ENCODE data around the gene DCP1A.

The DCP1A gene

GRCh38 chr3:53263907-53264306 lies 83.4 kb downstream of the DCP1A start:
- no CpG with 5 or more reads among the region's 4 CpGs for WGBS (ENCODE audit: extremely low coverage, insufficient coverage, low lambda C conversion rate)
- H3K4ac ChIP-seq (ENCODE audit: low read depth, low read length): no peak overlapping the region
- H4K8ac ChIP-seq (ENCODE audit: low read depth, low read length): no peak overlapping the region
- H3K27me3 ChIP-seq (ENCODE audit: insufficient read depth, low read length, poor library complexity): no peaks in the 10 kb centered on the region
- H3K27ac ChIP-seq (ENCODE audit: low read depth, low read length): no peak overlapping the region
- no peak overlapping the region for H2BK15ac ChIP-seq (replicated peaks; ENCODE audit: low read depth)
- H3K4me3 ChIP-seq (ENCODE audit: low read length): no peak overlapping the region
- no peak overlapping the region for H3K18ac ChIP-seq (ENCODE audit: low read length)
- H3K4me2 ChIP-seq (ENCODE audit: low read length): no peak overlapping the region
- H4K5ac ChIP-seq (ENCODE audit: low read length): no peak overlapping the region
- no peak overlapping the region for H3K9ac ChIP-seq (ENCODE audit: low read length)
- no peak overlapping the region for H2BK120ac ChIP-seq (ENCODE audit: low read depth, low read length)
- H2AK5ac ChIP-seq (ENCODE audit: low read length): no peak overlapping the region
- H3K23ac ChIP-seq (ENCODE audit: low read length): no peak overlapping the region
- no peaks in the 10 kb centered on the region for H3K36me3 ChIP-seq (ENCODE audit: control insufficient read depth, insufficient read depth, low read length)
- no peaks in the 10 kb centered on the region for H3K79me1 ChIP-seq (ENCODE audit: low read length)
- H3K4me1 ChIP-seq (ENCODE audit: control insufficient read depth, low read depth, low read length): peaks cover 12% of the 10 kb centered on the region
- H3K56ac ChIP-seq (ENCODE audit: low read length): no peak overlapping the region
- no peaks in the 10 kb centered on the region for H3K79me2 ChIP-seq (ENCODE audit: control insufficient read depth, insufficient read depth, low read length)
- no peak overlapping the region for H2BK5ac ChIP-seq (ENCODE audit: low read length)
- no peak for DNase-seq

- Histone ChIP-seq H3K18ac (ENCODE audit: low read length) (peak overlapping the region; percentile 15), H3K79me1 (ENCODE audit: low read length) (no peaks in the 10 kb centered on the region), H2AK5ac (ENCODE audit: low read length) (no peak overlapping the region), H3K23ac (ENCODE audit: low read length) (no peak overlapping the region), H3K4me3 (ENCODE audit: low read length) (no peak overlapping the region), H3K4ac (ENCODE audit: low read depth, low read length) (no peak overlapping the region), H3K27me3 (ENCODE audit: insufficient read depth, low read length, poor library complexity) (no peaks in the 10 kb centered on the region), H3K36me3 (ENCODE audit: control insufficient read depth, insufficient read depth, low read length) (no peaks in the 10 kb centered on the region), H2BK120ac (ENCODE audit: low read depth, low read length) (peak overlapping the region; percentile 31), H4K5ac (ENCODE audit: low read length) (no peak overlapping the region), H3K4me2 (ENCODE audit: low read length) (no peak overlapping the region), H3K4me1 (ENCODE audit: control insufficient read depth, low read depth, low read length) (peaks cover 14% of the 10 kb centered on the region), H4K8ac (ENCODE audit: low read depth, low read length) (no peak overlapping the region), H2BK5ac (ENCODE audit: low read length) (no peak overlapping the region), H3K27ac (ENCODE audit: low read depth, low read length) (no peak overlapping the region), H3K79me2 (ENCODE audit: control insufficient read depth, insufficient read depth, low read length) (no peaks in the 10 kb centered on the region), H3K9ac (ENCODE audit: low read length) (no peak overlapping the region), H3K56ac (ENCODE audit: low read length) (no peak overlapping the region), H2BK15ac (replicated peaks; ENCODE audit: low read depth) (no peak overlapping the region)
- no peak for DNase-seq
- WGBS (ENCODE audit: extremely low coverage, insufficient coverage, low lambda C conversion rate): no CpG with 5 or more reads among the region's 5 CpGs
Observed at GRCh38 chr3:53261712-53262111, 85.6 kb downstream of the DCP1A start.

GRCh38 chr3:53260286-53260785 lies 87.0 kb downstream of the DCP1A start:
- Histone ChIP-seq H3K27ac (ENCODE audit: low read depth, low read length) (no peak overlapping the region), H3K4ac (ENCODE audit: low read depth, low read length) (no peak overlapping the region), H3K79me2 (ENCODE audit: control insufficient read depth, insufficient read depth, low read length) (peaks cover 4% of the 10 kb centered on the region), H4K5ac (ENCODE audit: low read length) (no peak overlapping the region), H3K27me3 (ENCODE audit: insufficient read depth, low read length, poor library complexity) (no peaks in the 10 kb centered on the region), H3K4me2 (ENCODE audit: low read length) (no peak overlapping the region), H3K18ac (ENCODE audit: low read length) (no peak overlapping the region), H3K36me3 (ENCODE audit: control insufficient read depth, insufficient read depth, low read length) (no peaks in the 10 kb centered on the region), H2BK15ac (replicated peaks; ENCODE audit: low read depth) (no peak overlapping the region), H4K8ac (ENCODE audit: low read depth, low read length) (no peak overlapping the region), H3K9ac (ENCODE audit: low read length) (no peak overlapping the region), H2AK5ac (ENCODE audit: low read length) (peak overlapping the region; percentile 83), H2BK120ac (ENCODE audit: low read depth, low read length) (no peak overlapping the region), H2BK5ac (ENCODE audit: low read length) (no peak overlapping the region), H3K4me3 (ENCODE audit: low read length) (no peak overlapping the region), H3K4me1 (ENCODE audit: control insufficient read depth, low read depth, low read length) (peaks cover 14% of the 10 kb centered on the region), H3K56ac (ENCODE audit: low read length) (peak overlapping the region; percentile 17), H3K23ac (ENCODE audit: low read length) (no peak overlapping the region), H3K79me1 (ENCODE audit: low read length) (no peaks in the 10 kb centered on the region)
- DNase-seq: no peak
- WGBS (ENCODE audit: extremely low coverage, insufficient coverage, low lambda C conversion rate): no CpG with 5 or more reads among the region's 4 CpGs

- peaks cover 14% of the 10 kb centered on the region for H3K4me1 ChIP-seq (ENCODE audit: control insufficient read depth, low read depth, low read length)
- peak overlapping the region; percentile 9 for H2BK5ac ChIP-seq (ENCODE audit: low read length)
- no peaks in the 10 kb centered on the region for H3K27me3 ChIP-seq (ENCODE audit: insufficient read depth, low read length, poor library complexity)
- H3K79me2 ChIP-seq (ENCODE audit: control insufficient read depth, insufficient read depth, low read length): peaks cover 11% of the 10 kb centered on the region
- no peak overlapping the region for H2BK120ac ChIP-seq (ENCODE audit: low read depth, low read length)
- DNase-seq: peak; percentile 85
- H3K56ac ChIP-seq (ENCODE audit: low read length): peak overlapping the region; percentile 57
- WGBS (ENCODE audit: extremely low coverage, insufficient coverage, low lambda C conversion rate): no CpG with 5 or more reads among the region's 9 CpGs
- peak overlapping the region; percentile 83 for H2AK5ac ChIP-seq (ENCODE audit: low read length)
- peak overlapping the region; percentile 6 for H3K18ac ChIP-seq (ENCODE audit: low read length)
- no peaks in the 10 kb centered on the region for H3K36me3 ChIP-seq (ENCODE audit: control insufficient read depth, insufficient read depth, low read length)
- H2BK15ac ChIP-seq (replicated peaks; ENCODE audit: low read depth): no peak overlapping the region
- no peak overlapping the region for H4K8ac ChIP-seq (ENCODE audit: low read depth, low read length)
- H3K4ac ChIP-seq (ENCODE audit: low read depth, low read length): peak overlapping the region; percentile 75
- no peak overlapping the region for H3K9ac ChIP-seq (ENCODE audit: low read length)
- no peak overlapping the region for H3K27ac ChIP-seq (ENCODE audit: low read depth, low read length)
- H3K4me3 ChIP-seq (ENCODE audit: low read length): no peak overlapping the region
- H3K79me1 ChIP-seq (ENCODE audit: low read length): no peaks in the 10 kb centered on the region
- no peak overlapping the region for H3K4me2 ChIP-seq (ENCODE audit: low read length)
- no peak overlapping the region for H4K5ac ChIP-seq (ENCODE audit: low read length)
- H3K23ac ChIP-seq (ENCODE audit: low read length): no peak overlapping the region
Observed at GRCh38 chr3:53259427-53260259, 87.7 kb downstream of the DCP1A start.

GRCh38 chr3:53258600-53259426 lies 88.5 kb downstream of the DCP1A start:
- no CpG with 5 or more reads among the region's 8 CpGs for WGBS (ENCODE audit: extremely low coverage, insufficient coverage, low lambda C conversion rate)
- H2BK5ac ChIP-seq (ENCODE audit: low read length): peak overlapping the region; percentile 41
- H3K36me3 ChIP-seq (ENCODE audit: control insufficient read depth, insufficient read depth, low read length): no peaks in the 10 kb centered on the region
- no peak overlapping the region for H3K4me2 ChIP-seq (ENCODE audit: low read length)
- no peak overlapping the region for H2BK15ac ChIP-seq (replicated peaks; ENCODE audit: low read depth)
- H3K4me1 ChIP-seq (ENCODE audit: control insufficient read depth, low read depth, low read length): peaks cover 14% of the 10 kb centered on the region
- H3K27ac ChIP-seq (ENCODE audit: low read depth, low read length): no peak overlapping the region
- no peaks in the 10 kb centered on the region for H3K27me3 ChIP-seq (ENCODE audit: insufficient read depth, low read length, poor library complexity)
- peaks cover 20% of the 10 kb centered on the region for H3K79me2 ChIP-seq (ENCODE audit: control insufficient read depth, insufficient read depth, low read length)
- H2AK5ac ChIP-seq (ENCODE audit: low read length): no peak overlapping the region
- H3K4ac ChIP-seq (ENCODE audit: low read depth, low read length): peak overlapping the region; percentile 75
- H3K18ac ChIP-seq (ENCODE audit: low read length): peak overlapping the region; percentile 35
- no peak overlapping the region for H4K5ac ChIP-seq (ENCODE audit: low read length)
- no peaks in the 10 kb centered on the region for H3K79me1 ChIP-seq (ENCODE audit: low read length)
- no peak overlapping the region for H3K4me3 ChIP-seq (ENCODE audit: low read length)
- H4K8ac ChIP-seq (ENCODE audit: low read depth, low read length): no peak overlapping the region
- H3K56ac ChIP-seq (ENCODE audit: low read length): peak overlapping the region; percentile 57
- no peak overlapping the region for H3K23ac ChIP-seq (ENCODE audit: low read length)
- H2BK120ac ChIP-seq (ENCODE audit: low read depth, low read length): no peak overlapping the region
- H3K9ac ChIP-seq (ENCODE audit: low read length): no peak overlapping the region
- peak; percentile 85 for DNase-seq

All from mesendoderm (in vitro differentiated cells).